Bronchus fibroblast of lung (primary cell): Measurements from ENCODE around the gene RESF1. TPM values are rescaled to one million over a fixed set of nuclear protein-coding genes. Genes with fewer than 3 reads are reported as not detected.

Experiments used
- total RNA-seq: library from RNA; depleted of rRNA; stranded (reverse); fragments of >200 nt; gene quantifications from 2 replicates; pipeline ENCODE4 v1.2.3, GENCODE V29; 2015

The RESF1 gene, protein sequence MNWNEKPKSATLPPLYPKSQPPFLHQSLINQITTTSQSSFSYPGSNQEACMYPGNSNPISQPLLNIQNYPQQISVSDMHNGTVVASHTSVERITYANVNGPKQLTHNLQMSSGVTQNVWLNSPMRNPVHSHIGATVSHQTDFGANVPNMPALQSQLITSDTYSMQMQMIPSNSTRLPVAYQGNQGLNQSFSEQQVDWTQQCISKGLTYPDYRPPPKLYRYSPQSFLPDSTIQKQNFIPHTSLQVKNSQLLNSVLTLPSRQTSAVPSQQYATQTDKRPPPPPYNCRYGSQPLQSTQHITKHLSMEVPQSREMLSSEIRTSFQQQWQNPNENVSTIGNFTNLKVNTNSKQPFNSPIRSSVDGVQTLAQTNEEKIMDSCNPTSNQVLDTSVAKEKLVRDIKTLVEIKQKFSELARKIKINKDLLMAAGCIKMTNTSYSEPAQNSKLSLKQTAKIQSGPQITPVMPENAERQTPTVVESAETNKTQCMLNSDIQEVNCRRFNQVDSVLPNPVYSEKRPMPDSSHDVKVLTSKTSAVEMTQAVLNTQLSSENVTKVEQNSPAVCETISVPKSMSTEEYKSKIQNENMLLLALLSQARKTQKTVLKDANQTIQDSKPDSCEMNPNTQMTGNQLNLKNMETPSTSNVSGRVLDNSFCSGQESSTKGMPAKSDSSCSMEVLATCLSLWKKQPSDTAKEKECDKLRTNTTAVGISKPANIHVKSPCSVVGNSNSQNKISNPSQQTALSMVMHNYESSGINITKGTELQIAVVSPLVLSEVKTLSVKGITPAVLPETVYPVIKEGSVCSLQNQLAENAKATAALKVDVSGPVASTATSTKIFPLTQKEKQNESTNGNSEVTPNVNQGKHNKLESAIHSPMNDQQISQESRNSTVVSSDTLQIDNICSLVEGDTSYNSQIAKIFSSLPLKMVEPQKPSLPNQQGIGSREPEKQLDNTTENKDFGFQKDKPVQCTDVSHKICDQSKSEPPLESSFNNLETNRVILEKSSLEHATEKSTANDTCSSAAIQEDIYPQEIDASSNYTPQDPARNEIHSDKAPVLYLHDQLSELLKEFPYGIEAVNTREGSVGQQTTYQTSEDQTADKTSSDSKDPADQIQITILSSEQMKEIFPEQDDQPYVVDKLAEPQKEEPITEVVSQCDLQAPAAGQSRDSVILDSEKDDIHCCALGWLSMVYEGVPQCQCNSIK (N-terminal part only)
- total RNA-seq = 22.4 and 22.7 TPM in 2 replicates

DNA sequence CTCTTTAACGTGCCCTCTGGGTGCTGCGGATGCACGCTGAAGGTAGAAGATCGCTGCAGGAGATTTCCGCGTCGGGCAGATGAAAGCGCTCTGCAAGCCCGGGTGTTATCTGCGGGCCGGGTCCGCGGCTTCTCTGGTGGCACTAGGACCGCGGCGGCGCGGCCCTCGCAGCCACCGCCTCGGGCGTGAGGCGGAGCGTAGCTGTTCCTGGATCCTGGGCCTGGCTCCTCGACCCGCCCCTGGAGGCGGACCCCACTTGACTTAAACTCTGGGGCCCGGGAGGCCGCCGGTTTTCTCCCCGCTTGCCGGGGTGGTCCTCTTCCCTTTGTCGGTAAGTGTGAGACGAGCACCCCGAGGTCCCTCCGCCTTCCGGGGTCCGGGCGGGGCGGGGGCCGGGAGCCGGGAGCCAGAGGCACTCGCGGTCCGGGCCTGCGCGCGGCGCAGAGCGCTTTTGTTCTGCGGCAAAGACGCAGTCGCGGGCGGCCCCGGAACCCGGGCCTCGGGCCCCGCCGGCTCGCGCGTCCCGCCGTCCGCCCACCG lies at the start of gene RESF1:
TSS of gene RESF1 (plus strand) at position 255 of the 540 bp plus-strand sequence. CDS start 21,541 bp downstream, outside the sequence.

Other genes starting within 250 kb of the RESF1 start
- gene AMN1, start 230.4 kb upstream of the RESF1 start, total RNA-seq = 8.9 and 9.2 TPM in 2 replicates
- 4.7 and 6.2 TPM in 2 replicates for gene BICD1, start 147.4 kb downstream of the RESF1 start, total RNA-seq